OCI-LY7 (cell line): Measurements from ENCODE around the gene HSDL2. TPM values are rescaled to one million over a fixed set of nuclear protein-coding genes. Genes with fewer than 3 reads are reported as not detected.

Source experiments
- BruUV-seq: library from RNA; stranded (reverse); fragments of 400-500 nt; replicated peaks from 2 replicates; lab custom pipeline; 2021; lab: Mats Ljungman, UMichigan
- CTCF ChIA-PET: fragments of 300-600 bp; sonication (Branson Sonifier 250); formaldehyde crosslinking; loops from one replicate; lab custom pipeline; 2022; ENCODE audit warnings: antibody characterized with exemption; ENCODE audit not compliant: unreplicated experiment; lab: Charles Lee
- POLR2A ChIA-PET: fragments of 300-600 bp; sonication (Branson Sonifier 250); formaldehyde crosslinking; loops from one replicate; lab custom pipeline; 2022; ENCODE audit warnings: antibody characterized with exemption; lab: Charles Lee
- DNase-seq: peaks from one replicate; pipeline ENCODE4 v3.0.0-alpha.2; 2015; ENCODE audit warnings: low spot score
- H2AFZ ChIP-seq: fragments of 200-600 bp; sonication (generic), shearing (Covaris generic); 2 replicates; pipeline ENCODE4 v1.6.1; 2014; ENCODE audit warnings: mild to moderate bottlenecking, antibody characterized with exemption, low read length, moderate library complexity
- H3K27ac ChIP-seq: fragments of 200-600 bp; sonication (generic); 2 replicates; pipeline ENCODE4 v1.5.1; 2014; ENCODE audit warnings: mixed run types, low read depth, mild to moderate bottlenecking, moderate library complexity, low read length, inconsistent platforms; ENCODE audit not compliant: poor library complexity, severe bottlenecking
- H3K36me3 ChIP-seq: fragments of 200-600 bp; sonication (generic); 2 replicates; pipeline ENCODE4 v1.6.1; 2014; ENCODE audit warnings: mild to moderate bottlenecking, antibody characterized with exemption, low read length, moderate library complexity, mixed read lengths; ENCODE audit not compliant: insufficient read depth
- H3K4me1 ChIP-seq: fragments of 200-600 bp; sonication (generic); 2 replicates; pipeline ENCODE4 v1.5.1; 2014; ENCODE audit warnings: mild to moderate bottlenecking, low read length; ENCODE audit not compliant: insufficient read depth, poor library complexity, severe bottlenecking
- H3K4me2 ChIP-seq: fragments of 200-600 bp; sonication (generic); 2 replicates; pipeline ENCODE4 v1.6.1; 2014; ENCODE audit warnings: mild to moderate bottlenecking, low read length
- H3K4me3 ChIP-seq: fragments of 200-600 bp; sonication (generic); 2 replicates; pipeline ENCODE4 v1.5.1; 2014; ENCODE audit warnings: mild to moderate bottlenecking, low read depth, low read length; ENCODE audit not compliant: poor library complexity, severe bottlenecking
- H3K79me2 ChIP-seq: fragments of 200-600 bp; sonication (generic); 2 replicates; pipeline ENCODE4 v1.6.1; 2016; ENCODE audit warnings: low read depth, mild to moderate bottlenecking, low read length, moderate library complexity, mixed read lengths; ENCODE audit not compliant: insufficient read depth
- H3K9me2 ChIP-seq: fragments of 200-600 bp; sonication (generic); 2 replicates; pipeline ENCODE4 v1.6.1; 2016; ENCODE audit warnings: mild to moderate bottlenecking, low read length, mixed read lengths; ENCODE audit not compliant: insufficient read depth
- H3K9me3 ChIP-seq: fragments of 200-600 bp; sonication (generic); 2 replicates; pipeline ENCODE4 v1.6.1; 2014; ENCODE audit warnings: mild to moderate bottlenecking, mixed run types, low read length, mixed read lengths
- H4K20me1 ChIP-seq: fragments of 200-600 bp; sonication (generic); 2 replicates; pipeline ENCODE4 v1.6.1; 2014; ENCODE audit warnings: mild to moderate bottlenecking, antibody characterized with exemption, low read length, moderate library complexity, mixed read lengths; ENCODE audit not compliant: insufficient read depth
- EZH2phosphoT487 ChIP-seq: fragments of 200-600 bp; sonication (generic); IDR thresholded peaks from 2 replicates; pipeline ENCODE4 v1.6.1; 2018; ENCODE audit warnings: low read depth, borderline replicate concordance, mild to moderate bottlenecking, mixed run types, antibody characterized with exemption, low read length, moderate library complexity, mixed read lengths
- intact Hi-C: fragments of 100-400 bp; cut with micrococcal nuclease; formaldehyde crosslinking; loops from one replicate; pipeline ENCODE4 v1.10.0; 2022; ENCODE audit not compliant: unreplicated experiment
- total RNA-seq, 2 experiments: library from RNA; depleted of rRNA in 1 of 2; stranded (reverse); fragments of >200 nt in 1 of 2; shearing (Covaris generic) in 1 of 2; gene quantifications; 2 replicates each; pipeline ENCODE4 v1.2.3, GENCODE V29; 2014 to 2022
- TF ChIP-seq, protein P1 (sequence below): fragments of 200-600 bp; sonication (generic); conservative IDR thresholded peaks from 2 replicates; pipeline ENCODE4 v1.5.1; 2014; ENCODE audit warnings: mild to moderate bottlenecking, antibody characterized with exemption, low read length, moderate library complexity, mixed read lengths

HSDL2 gene
- total RNA-seq, 2 experiments from 2014 or later: 12.7 to 16.6 TPM

DNA sequence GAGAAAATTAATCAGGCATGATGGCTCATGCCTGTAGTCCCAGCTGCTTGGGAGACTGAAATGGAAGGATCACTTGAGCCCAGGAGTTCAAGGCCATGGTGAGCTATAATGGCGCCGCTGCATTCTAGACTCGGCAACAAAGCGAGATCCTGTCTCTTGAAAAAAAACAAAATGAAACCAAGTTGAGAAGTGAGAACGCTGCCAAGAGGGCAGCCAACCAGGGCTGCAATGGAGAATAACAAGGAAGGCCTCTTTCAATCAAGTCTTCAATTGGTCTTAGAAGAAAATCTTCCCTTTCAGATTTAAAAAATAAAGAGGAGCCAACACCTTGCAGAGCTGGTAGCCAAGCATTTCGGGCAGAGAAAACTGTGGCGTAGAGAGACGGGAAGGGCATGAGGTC, 121.4 kb downstream of the HSDL2 start:
- no peak for DNase-seq
- POLR2A ChIA-PET: interaction anchor here (0.6 to 1.0 kb wide), 3 partner anchors 11 to 276 kb away, joined by 3 to 4 read pairs (median 4); no protein-coding TSS in a partner anchor
- intact Hi-C loops: no loop called here
- TF ChIP-seq, protein P1, sequence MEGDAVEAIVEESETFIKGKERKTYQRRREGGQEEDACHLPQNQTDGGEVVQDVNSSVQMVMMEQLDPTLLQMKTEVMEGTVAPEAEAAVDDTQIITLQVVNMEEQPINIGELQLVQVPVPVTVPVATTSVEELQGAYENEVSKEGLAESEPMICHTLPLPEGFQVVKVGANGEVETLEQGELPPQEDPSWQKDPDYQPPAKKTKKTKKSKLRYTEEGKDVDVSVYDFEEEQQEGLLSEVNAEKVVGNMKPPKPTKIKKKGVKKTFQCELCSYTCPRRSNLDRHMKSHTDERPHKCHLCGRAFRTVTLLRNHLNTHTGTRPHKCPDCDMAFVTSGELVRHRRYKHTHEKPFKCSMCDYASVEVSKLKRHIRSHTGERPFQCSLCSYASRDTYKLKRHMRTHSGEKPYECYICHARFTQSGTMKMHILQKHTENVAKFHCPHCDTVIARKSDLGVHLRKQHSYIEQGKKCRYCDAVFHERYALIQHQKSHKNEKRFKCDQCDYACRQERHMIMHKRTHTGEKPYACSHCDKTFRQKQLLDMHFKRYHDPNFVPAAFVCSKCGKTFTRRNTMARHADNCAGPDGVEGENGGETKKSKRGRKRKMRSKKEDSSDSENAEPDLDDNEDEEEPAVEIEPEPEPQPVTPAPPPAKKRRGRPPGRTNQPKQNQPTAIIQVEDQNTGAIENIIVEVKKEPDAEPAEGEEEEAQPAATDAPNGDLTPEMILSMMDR: no peak
- TF ChIP-seq EZH2phosphoT487: no peak
- Histone ChIP-seq H2AFZ (no peak overlapping the region), H3K4me1 (no peaks in the 10 kb centered on the region), H3K79me2 (peaks cover 26% of the 10 kb centered on the region), H3K4me2 (no peak overlapping the region), H3K36me3 (no peaks in the 10 kb centered on the region), H4K20me1 (peaks cover 4% of the 10 kb centered on the region; the same call in 1 of the 2 replicates), H3K9me2 (no peaks in the 10 kb centered on the region), H3K9me3 (no peaks in the 10 kb centered on the region), H3K27ac (no peak overlapping the region), H3K4me3 (no peak overlapping the region)
- no TSS peak for BruUV-seq
- CTCF ChIA-PET: no interaction called here

DNA sequence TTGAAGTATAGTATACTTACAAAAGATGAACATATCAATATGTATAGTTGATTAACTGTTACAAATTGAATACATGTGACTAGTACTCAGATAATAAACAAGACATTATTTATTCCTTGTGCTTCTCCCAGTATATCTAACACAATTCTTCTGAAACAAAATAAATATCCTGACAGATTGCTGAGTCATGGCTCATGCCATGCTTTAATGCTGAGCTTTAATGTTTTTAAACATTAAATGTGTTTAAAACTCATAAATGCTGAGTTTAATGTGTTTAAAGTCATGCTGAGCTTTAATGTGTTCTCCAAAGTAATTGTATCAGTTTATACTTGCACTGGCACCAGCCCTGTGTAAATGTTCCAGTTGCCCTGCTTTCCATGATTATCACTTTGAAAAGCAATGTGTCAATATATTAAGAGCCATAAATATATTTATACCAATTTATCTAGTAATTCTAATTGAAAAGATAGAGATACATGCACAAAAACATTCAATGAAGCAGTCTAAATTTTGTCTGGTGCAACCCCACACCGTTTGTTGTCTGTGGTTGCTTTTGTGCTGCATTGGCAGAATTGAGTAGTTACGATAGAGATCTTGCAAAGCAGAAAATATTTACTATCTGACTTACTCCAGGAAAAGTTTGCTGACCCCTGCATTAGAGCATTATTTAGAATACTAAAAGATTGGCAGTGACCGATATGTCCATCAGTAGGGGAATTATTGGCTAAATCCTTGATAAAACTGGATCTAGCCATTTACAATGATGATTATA, 122.5 kb downstream of the HSDL2 start:
- H3K9me2 ChIP-seq: no peaks in the 10 kb centered on the region
- H3K4me1 ChIP-seq: no peaks in the 10 kb centered on the region
- no TSS peak for BruUV-seq
- no peak overlapping the region for H3K4me2 ChIP-seq
- H2AFZ ChIP-seq: no peak overlapping the region
- POLR2A ChIA-PET: interaction anchor here (0.8 kb wide), 1 partner anchor 1804 kb away, joined by 3 read pairs; no protein-coding TSS in a partner anchor
- no peaks in the 10 kb centered on the region; the same call in 1 of the 2 replicates for H4K20me1 ChIP-seq
- no peak overlapping the region for H3K27ac ChIP-seq
- H3K79me2 ChIP-seq: peaks cover 16% of the 10 kb centered on the region
- CTCF ChIA-PET: no interaction called here
- TF ChIP-seq, protein P1: no peak
- no peak for TF ChIP-seq EZH2phosphoT487
- no peaks in the 10 kb centered on the region for H3K9me3 ChIP-seq
- intact Hi-C loops: no loop called here
- H3K4me3 ChIP-seq: no peak overlapping the region
- no peak for DNase-seq
- H3K36me3 ChIP-seq: no peaks in the 10 kb centered on the region

DNA sequence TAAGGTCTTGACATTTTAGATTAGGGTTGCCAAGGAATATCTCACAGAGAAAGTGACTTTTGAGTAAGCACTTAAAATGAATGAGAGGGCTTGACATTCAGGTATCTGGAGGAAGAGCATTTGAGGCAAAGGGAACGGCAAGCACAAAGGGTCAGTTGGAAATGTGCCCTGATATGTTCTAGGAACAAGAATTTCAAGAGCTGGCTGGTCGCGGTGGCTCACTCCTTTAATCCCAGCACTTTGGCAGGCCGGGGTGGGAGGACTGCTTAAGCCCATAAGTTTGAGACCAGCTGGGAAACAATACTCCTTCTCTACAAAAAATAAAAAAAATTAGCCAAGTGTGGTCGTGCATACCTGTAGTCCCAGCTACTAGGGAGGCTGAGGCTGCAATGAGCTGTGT, 123.3 kb downstream of the HSDL2 start:
- no peak for DNase-seq
- no TSS peak for BruUV-seq
- H2AFZ ChIP-seq: no peak overlapping the region
- POLR2A ChIA-PET: interaction anchor here (0.6 to 1.5 kb wide), 2 partner anchors 12 to 1664 kb away, joined by 4 read pairs; no protein-coding TSS in a partner anchor
- no peaks in the 10 kb centered on the region for H3K36me3 ChIP-seq
- H3K9me2 ChIP-seq: no peaks in the 10 kb centered on the region
- no peak overlapping the region for H3K27ac ChIP-seq
- H3K4me3 ChIP-seq: no peak overlapping the region
- no peaks in the 10 kb centered on the region for H3K4me1 ChIP-seq
- intact Hi-C loops: no loop called here
- peaks cover 3% of the 10 kb centered on the region for H4K20me1 ChIP-seq
- H3K79me2 ChIP-seq: peaks cover 22% of the 10 kb centered on the region
- no peaks in the 10 kb centered on the region for H3K9me3 ChIP-seq
- TF ChIP-seq, protein P1: no peak
- no peak for TF ChIP-seq EZH2phosphoT487
- CTCF ChIA-PET: no interaction called here
- no peak overlapping the region for H3K4me2 ChIP-seq
